Tibial nerve (tissue), 4 donors: Measurements from ENCODE around the gene DCBLD2.

Experiments used
- EP300 ChIP-seq, 2 donors: sonication (generic); formaldehyde crosslinking; IDR thresholded peaks; one replicate each; pipeline ENCODE4 v1.6.1; 2017; ENCODE audit warnings: antibody characterized with exemption in 2 of 2, mild to moderate bottlenecking in 1 of 2
- POLR2A ChIP-seq, 2 donors: fragments of 450-650 bp; IDR thresholded peaks; one replicate each; pipeline ENCODE4 v1.6.1; 2017; ENCODE audit warnings: antibody characterized with exemption in 2 of 2, mild to moderate bottlenecking in 2 of 2, moderate library complexity in 2 of 2
- TF ChIP-seq, protein P1 (sequence below), 5 experiments: fragments of 200-600 bp in 3 of 5; fragments of 450-650 bp in 2 of 5; sonication (generic) in 3 of 5; IDR thresholded peaks; one replicate each; pipeline ENCODE4 v1.5.1; 2016 to 2019; ENCODE audit warnings: antibody characterized with exemption in 5 of 5, mild to moderate bottlenecking in 3 of 5, moderate library complexity in 2 of 5

DNA sequence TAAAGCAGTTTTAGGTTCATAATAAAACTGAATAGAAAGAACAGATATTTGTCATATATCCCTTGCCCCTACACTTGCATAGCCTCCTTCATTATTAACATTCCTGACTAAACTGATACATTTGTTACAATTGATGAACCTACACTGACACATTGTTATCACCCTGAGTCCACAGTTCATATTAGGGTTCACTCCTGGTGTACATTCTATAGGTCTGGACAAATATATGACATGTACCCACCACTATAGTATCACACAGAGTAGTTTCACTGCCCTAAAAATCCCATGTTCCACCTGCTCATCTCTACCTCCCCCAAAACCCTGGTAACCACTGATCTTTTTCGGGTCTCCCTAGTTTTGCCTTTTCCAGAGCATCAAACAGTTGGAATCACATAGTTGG lies 13.8 kb downstream of the DCBLD2 start:
- TF ChIP-seq, protein P1, sequence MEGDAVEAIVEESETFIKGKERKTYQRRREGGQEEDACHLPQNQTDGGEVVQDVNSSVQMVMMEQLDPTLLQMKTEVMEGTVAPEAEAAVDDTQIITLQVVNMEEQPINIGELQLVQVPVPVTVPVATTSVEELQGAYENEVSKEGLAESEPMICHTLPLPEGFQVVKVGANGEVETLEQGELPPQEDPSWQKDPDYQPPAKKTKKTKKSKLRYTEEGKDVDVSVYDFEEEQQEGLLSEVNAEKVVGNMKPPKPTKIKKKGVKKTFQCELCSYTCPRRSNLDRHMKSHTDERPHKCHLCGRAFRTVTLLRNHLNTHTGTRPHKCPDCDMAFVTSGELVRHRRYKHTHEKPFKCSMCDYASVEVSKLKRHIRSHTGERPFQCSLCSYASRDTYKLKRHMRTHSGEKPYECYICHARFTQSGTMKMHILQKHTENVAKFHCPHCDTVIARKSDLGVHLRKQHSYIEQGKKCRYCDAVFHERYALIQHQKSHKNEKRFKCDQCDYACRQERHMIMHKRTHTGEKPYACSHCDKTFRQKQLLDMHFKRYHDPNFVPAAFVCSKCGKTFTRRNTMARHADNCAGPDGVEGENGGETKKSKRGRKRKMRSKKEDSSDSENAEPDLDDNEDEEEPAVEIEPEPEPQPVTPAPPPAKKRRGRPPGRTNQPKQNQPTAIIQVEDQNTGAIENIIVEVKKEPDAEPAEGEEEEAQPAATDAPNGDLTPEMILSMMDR (IDR thresholded peaks at IDR 0.05), result no peak
- TF ChIP-seq EP300 (IDR thresholded peaks at IDR 0.05) (no peak), POLR2A (IDR thresholded peaks at IDR 0.05) (no peak)
